DMS153 treated with DMSO at 0.1 percent for 48 hours (cell line): ENCODE data around the gene GNAO1.

Source experiments
- DNase-seq: peaks from one replicate; lab custom pipeline; 2025; ENCODE audit not compliant: unreplicated experiment; lab: John Stamatoyannopoulos, UW

Gene GNAO1

GRCh38 chr16:56234737-56235136 is 43.4 kb downstream of the GNAO1 start:
- no peak for DNase-seq

GRCh38 chr16:56237451-56237930 is 46.2 kb downstream of the GNAO1 start:
- DNase-seq, result no peak

DNA sequence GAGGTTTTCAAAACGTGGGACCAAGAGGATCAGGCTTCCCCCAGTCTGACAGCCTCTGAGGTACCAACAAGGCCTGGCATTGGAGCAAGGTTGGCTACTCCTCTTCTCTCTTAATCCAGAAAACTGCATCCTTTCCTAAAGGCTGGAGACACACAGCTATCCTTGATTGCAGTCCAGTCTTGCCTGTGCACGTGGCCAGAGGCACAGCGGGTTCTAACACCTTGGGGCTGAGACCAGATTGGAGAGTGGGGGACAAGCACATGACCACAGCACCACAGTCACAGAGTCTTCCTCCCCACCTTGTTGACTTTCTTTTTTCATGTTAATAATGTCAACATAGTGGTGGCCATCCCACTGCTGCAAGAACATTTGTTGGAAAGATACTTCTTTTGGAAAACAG is 46.9 kb downstream of the GNAO1 start:
- no peak for DNase-seq

- no peak for DNase-seq
Observed at GRCh38 chr16:56241596-56241995, 50.3 kb downstream of the GNAO1 start.

GRCh38 chr16:56242740-56243139 is 51.5 kb downstream of the GNAO1 start:
- no peak for DNase-seq

DNA sequence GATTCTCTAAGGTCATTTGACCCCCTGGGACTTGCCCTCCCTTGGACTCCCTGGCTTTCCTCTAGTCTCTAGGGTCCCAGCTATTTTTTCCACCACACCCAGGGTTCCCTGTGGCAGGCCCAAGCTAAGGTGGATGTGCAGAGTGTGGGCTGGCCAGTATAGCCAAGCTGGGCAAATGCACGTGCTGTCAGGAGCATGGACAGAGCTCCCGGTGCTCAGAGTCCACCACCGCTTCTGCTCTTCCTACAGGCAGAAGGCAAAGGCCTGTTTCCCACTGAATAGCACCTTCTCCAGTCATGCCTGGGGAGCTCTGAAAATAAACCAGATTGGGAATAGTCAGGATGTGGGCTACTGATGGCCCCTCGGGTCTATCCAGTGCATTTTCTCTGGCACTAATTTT is 53.3 kb downstream of the GNAO1 start:
- no peak for DNase-seq

DNA sequence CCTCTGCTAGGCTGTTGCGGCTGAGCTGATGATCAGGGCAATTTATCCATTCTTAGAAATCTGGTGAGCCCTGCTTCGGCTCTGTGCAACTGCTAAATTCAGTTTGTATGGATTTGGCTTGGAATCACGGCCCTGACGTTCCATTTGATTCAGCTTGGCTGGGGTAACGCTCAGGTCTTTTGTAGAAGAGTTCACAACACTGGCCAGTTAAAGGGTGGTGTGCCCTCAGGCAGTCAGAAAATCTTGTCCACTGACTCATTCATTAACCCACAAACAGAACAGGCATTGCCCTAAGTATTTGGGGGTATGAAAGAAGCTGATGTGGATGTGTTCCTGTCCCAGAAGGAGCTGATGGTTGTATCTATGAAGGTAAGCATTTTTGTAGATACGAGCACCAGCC is 53.9 kb downstream of the GNAO1 start:
- no peak for DNase-seq

DNA sequence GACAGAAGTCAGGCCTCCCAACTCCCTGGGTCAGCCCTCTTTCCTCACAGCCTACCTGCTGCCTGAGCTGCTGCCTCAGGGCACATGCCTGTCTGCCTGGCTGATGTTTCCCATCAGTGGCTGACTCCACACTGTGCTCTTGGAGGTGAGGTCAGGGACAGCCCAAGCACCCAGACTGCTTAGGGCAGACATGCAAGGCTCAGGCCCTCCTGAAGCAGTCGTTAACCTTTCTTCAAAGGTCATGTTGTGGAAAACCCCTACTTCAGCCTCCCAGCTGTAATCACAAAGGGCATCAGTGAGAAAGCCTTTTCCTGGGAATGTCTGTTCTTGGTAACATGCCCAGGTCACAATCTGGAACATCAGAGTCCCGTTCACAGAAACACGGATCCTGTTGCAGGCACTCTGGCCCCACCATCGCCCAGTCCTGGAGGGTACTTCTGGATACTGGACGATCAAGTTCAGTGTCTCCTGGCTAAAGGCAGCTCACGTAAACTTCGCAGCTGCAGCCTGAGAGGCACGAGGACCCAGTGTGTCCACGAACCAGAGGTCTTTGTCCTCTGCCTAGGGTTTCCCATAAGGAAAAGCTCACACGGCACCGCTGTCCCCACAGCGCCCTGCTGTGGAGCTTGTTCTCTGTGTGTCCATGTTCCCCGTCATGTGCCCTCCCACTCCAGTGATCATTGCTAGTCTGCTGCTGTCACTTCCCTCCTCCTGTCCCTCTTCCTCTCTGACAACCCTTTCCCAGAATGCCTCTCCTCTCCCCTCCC is 54.9 kb downstream of the GNAO1 start:
- DNase-seq, result no peak

- DNase-seq, result no peak
Observed at GRCh38 chr16:56247018-56247417, 55.7 kb downstream of the GNAO1 start.

GRCh38 chr16:56247808-56248207 is 56.5 kb downstream of the GNAO1 start:
- DNase-seq, result no peak

- no peak for DNase-seq
Observed at GRCh38 chr16:56252835-56253234, 61.5 kb downstream of the GNAO1 start.

DNA sequence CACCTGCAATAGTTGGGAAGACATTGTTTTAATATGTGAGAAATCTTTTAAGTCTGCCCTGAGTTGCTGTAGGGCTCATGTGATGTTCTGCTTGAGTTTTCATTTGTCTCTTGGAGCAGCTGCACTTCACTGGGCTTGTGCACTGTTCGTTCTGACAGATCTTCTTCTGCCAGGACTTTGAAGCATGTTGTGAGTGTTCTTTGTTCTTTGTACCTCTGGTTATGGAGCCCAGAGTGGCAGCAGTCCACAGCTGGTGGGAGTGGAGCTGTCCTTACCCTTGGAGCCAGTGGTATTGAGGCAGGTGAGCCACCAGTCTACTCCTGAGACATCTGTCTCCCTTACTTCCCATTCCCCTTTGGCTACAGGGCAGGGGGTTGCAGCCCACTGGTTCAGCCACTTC is 64.6 kb downstream of the GNAO1 start:
- no peak for DNase-seq

GRCh38 chr16:56257239-56257638 is 66.0 kb downstream of the GNAO1 start:
- DNase-seq, result no peak

GRCh38 chr16:56257666-56258342 is 66.5 kb downstream of the GNAO1 start:
- no peak for DNase-seq

DNA sequence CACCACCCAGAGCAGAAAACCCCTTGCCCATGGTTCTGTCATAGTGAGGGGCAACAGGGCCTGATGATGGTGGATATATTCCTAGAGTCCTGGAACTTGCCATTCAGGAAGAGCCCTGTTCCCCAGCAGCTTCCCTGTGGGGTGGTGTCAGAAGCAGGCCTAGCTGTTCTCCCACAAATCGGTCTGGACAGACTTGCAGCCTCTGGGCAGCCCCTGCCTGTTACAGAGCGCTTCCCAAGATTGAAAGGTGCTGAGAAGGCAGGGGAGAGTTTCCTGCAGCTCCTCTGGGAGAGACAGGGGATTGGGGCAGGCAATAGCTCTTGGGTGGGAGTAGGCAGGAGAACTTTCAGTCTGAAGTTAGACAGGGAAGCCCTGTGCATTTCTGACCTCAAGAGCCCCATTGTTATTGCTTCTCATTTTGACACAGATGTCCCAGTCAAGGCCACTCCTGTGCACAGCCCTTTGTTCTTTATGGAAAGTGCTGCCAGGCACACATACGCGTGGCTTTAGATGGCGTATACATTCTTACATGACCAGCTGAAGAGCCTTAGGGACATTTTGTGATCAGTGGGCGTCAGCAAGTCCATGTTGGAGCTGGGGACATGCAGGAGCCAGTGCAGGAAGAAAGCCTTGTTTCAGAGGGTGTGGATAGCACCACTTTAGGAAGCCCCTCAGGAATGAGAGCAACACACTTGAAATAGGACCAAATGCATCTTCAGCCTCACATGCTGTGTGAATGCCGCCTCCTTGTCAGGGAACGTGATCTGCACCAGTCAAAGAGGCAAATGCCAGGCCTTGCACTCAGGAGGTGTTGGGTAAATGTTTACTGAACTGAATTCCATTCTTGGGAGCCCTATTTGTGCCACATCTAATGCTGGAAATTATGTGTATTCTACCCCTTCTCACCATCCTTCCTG is 67.5 kb downstream of the GNAO1 start:
- no peak for DNase-seq

GRCh38 chr16:56259425-56259779 is 68.1 kb downstream of the GNAO1 start:
- DNase-seq, result no peak

- no peak for DNase-seq
Observed at GRCh38 chr16:56260378-56261160, 69.3 kb downstream of the GNAO1 start.

DNA sequence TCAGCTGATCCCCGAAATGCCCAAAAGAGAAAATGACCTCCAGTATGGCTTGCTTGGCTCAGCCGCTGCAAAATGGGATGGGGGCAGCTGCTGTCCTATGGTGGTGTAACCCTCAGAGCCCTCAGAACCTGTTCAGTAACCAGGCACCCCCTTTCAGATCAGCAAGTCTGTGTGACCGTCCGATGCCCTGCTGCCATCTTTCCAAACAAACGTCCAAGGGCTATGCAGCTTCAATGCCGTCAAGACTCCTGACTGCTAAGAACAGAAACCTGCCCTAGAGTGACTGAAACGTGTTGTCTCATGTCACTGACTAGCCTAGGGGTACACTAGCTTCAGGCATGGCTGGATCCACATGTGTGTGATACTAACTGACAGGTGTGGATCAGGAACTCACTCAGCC is 70.4 kb downstream of the GNAO1 start:
- DNase-seq, result no peak

GRCh38 chr16:56262148-56262547 is 70.9 kb downstream of the GNAO1 start:
- DNase-seq, result no peak

GRCh38 chr16:56262551-56263245 is 71.4 kb downstream of the GNAO1 start:
- DNase-seq, result no peak
